ENCODE results near the gene CTBP2.
A peak's percentile ranks its signal among the peaks of the same experiment; 100 is the strongest.

The CTBP2 gene

DNA sequence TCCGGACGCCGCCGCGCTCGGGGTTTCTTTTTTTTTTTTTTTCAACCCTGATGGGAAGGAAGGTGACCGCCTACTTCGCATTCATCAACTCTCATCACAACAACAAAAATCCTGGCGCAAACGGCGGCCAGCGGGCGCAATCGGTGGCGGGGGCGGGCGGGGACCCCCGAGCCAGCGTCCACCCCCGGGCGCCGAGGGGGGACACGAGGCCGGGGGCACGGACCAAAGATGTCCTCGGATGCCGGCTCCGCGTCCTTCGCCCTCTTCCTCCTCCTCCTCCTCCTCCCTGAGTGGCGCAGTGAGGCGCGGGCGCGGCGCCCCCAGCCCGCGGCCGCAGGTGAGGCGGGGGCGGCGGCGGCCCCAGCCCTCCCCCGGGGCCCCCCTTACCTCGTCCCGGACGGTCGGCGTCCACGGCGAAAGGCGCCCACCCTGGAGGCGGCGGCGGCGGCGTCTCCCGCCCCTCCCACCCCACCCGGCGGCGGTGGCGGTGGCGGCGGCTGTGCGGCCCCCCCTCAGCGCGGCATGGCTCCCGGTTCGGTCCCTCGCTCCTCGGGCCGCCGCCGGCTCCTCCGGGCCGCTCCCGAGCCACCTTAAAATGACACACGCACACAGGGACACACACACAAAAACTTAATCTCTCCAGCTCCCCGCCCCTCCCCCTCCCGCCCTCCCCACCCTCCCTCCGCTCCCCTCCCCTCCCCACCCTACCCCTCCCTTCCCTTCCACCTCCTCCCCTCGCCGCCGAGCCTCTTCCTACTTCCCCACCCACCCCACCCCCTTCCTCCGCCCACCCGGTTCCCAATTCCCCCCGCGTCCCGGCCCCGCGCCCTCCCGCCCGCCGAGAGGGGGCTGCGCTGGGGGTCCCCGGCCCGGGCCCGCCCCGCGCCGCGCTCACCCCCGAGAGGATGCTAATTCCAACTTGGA, at the start of gene CTBP2:
TSS of gene CTBP2 (minus strand) at position 632 of the 924 bp plus-strand sequence.
- peak; percentile 72 for DNase-seq (ENCODE audit: low spot score)

DNA sequence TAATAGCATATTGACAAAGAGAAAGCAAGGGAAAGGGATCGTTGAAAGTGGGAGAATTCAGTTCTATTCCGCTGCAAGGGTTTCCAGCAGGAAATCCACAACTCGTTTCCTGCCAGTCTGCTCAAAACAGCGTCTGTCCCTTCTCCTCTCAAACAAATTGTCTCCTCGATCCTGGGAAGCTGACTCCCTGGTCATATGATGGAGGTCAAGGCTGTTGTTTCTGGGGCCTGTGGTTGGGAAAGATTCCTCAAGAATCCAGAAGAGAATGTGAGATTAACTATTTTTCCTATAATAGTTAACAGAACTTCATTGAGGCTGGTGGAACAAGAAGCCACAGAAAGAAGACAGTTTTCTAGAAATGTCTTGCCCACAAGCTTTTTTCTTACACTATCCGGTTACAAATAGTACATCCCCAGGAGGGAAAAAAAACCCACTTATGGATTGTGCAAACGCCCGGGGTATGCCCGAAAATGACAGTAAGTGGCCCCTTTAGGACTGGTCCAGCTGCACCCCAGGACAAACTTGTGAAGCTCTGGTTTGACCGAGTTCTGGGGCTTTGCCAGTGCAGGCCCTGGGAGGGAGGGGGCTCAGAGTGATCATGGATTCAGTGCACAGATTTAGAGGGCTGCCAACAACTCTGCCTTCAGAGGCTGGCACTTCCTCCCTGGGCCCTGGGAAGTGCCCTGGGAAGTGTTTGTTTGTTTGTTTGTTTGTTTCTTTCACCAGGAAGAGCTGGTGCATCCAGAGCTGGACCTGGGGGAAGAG, 49.4 kb upstream of the CTBP2 start:
- DNase-seq (ENCODE audit: low spot score): no peak

- no peak for DNase-seq (ENCODE audit: low spot score)
Measured at GRCh38 chr10:125208854-125209565, 48.6 kb upstream of the CTBP2 start.

GRCh38 chr10:125206623-125207022, 46.3 kb upstream of the CTBP2 start:
- DNase-seq (ENCODE audit: low spot score): no peak

- no peak for DNase-seq (ENCODE audit: low spot score)
Measured at GRCh38 chr10:125205431-125205830, 45.1 kb upstream of the CTBP2 start.

- no peak for DNase-seq (ENCODE audit: low spot score)
Measured at GRCh38 chr10:125204400-125204799, 44.0 kb upstream of the CTBP2 start.

- no peak for DNase-seq (ENCODE audit: low spot score)
Measured at GRCh38 chr10:125203186-125203800, 42.9 kb upstream of the CTBP2 start.

- DNase-seq (ENCODE audit: low spot score): no peak
Measured at GRCh38 chr10:125201791-125202622, 41.6 kb upstream of the CTBP2 start.

DNA sequence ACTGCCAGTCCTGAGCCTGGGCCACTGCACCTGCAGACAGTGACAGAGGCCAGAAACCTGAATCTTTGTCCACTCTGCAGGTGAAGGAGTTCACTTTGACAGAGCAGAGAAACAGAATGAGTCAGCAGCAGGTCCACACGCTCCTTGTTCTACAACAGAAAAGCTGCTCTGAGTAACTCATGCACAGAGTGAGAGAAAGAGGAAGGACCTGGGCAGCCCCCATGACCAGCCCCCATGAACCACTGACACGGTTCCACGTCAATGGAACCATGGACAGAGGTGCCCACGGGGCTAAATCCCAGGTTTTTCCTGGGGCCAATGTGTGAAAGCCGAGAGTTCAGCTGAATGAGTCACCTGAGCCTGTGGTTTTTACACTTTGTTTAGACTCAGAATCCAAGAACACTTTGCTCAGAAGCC, 40.8 kb upstream of the CTBP2 start:
- peak; percentile 63 for DNase-seq (ENCODE audit: low spot score)

DNA sequence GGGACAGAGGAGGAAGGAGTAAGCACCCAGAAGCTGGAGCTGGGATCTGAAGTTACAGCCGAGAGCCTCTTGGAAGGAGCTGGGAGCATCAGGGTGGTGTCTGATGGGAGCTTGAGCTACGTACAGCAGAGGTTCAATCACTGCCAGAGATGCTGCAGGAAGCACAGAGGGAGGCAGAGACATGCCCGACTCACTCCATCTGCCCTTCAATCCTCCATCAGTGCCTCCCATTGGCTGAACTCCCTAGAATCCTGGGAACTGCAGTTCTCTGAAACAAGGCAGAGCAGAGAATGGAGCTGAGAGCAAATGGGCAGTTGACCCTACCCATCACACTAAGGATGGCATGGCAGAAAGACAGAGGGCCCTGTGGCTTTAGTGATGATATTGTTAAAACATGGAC, 40.0 kb upstream of the CTBP2 start:
- DNase-seq (ENCODE audit: low spot score): no peak

GRCh38 chr10:125199270-125199669, 38.9 kb upstream of the CTBP2 start:
- no peak for DNase-seq (ENCODE audit: low spot score)

GRCh38 chr10:125194814-125195213, 34.5 kb upstream of the CTBP2 start:
- DNase-seq (ENCODE audit: low spot score): no peak

DNA sequence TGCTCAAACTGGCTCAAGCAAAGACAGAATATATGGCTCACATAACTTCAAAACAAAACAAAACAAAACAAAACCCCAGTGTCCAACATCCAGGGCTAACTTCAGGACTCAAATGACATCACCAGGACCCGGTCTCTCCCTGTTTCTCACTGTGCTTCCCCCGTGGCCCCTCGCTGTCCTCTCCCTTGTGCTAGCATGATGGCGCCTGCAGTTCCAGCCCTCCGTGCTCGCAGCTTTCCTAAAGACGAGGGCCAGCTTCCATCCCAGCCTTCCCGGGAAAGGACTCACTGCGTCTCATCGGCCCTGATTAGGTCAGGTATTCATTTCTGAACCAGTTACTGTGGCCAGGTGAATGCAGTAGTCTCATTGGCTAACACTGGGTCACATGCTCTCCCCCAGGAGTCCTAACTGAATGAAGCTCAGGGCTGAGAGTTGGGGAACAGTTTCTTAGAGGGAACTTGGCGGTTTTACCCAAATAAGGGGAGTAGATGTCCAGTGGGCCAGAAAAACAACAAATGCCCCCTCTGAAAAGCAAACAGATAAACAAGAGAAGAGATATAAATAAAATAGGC, 33.0 kb upstream of the CTBP2 start:
- no peak for DNase-seq (ENCODE audit: low spot score)

GRCh38 chr10:125192620-125193019, 32.3 kb upstream of the CTBP2 start:
- no peak for DNase-seq (ENCODE audit: low spot score)

DNA sequence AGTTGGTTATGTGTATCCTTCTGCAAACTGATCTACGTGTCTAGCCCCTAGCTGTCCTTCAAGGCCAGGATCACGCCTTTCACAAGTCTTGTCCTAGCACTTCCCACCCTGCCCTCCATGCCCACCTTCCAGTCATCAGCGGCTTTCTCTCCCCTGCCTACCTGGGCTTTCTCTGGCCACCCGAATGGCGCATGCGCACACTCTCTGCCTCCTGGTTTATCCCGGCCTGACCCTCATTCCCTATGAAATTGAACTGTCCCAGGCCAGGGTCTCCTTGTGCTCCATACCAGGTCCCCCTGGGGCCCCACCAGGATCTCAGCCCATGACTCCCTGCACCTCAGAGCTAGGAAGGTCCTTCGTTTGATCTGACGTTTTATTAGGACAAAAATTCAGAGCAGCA, 31.6 kb upstream of the CTBP2 start:
- no peak for DNase-seq (ENCODE audit: low spot score)

DNA sequence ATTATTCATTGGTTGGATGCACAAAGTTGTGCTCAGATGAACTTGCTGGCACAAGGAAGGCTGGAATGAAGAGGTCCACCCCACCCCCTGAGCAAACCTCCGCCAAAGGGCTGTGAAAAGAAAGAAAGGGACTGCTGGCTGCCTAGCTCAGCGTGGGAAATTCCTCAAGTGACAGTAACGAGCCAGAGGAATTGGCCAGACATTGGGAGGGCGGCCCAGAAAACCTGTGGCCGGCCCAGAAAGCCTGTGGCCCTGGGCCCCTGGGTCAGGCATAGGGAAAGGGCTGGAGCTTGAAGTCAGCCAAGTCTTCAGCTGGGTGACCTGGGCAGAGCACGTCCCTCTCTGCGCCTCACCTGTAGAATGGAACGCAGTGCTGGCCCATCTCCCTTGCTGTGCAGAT, 30.6 kb upstream of the CTBP2 start:
- DNase-seq (ENCODE audit: low spot score): no peak

DNA sequence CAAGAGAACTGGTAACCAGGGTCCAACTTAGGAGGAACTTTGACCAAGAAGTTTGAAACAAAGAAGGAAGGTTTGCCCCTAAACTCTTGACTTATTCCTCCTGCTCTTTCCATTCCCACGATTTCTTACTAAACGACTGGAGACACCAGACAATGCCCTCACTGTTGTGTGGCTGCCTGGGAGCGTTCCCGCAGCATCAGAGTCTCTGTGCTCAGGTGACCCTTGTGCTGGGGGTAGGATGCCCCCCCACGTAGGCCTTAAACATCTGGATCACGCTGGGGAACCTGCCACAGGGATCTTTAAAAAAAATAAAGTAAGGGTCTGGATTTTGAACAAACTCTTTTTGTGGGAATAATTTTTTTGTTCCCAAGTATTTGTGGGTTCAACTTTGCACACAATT, 30.1 kb upstream of the CTBP2 start:
- no peak for DNase-seq (ENCODE audit: low spot score)

DNA sequence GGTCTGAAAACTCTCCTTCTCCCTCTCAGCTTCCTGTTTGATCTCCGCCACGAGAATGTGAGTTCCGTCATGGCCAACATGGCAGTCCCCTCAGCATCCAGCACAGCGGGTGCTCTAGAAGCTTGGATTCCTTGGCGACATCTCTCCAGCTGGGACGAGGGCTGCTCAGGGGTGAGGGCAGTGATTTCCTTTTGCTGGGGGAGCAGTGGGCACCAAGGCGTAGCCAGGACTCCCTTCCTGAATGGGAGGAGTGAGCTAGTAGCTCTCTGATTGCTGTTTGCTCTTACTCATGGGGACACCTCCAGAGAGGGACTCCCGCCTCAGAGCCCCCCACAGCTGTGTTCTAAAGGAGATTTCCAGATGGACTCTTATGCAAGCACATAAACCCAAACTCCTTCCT, 28.8 kb upstream of the CTBP2 start:
- DNase-seq (ENCODE audit: low spot score): no peak

- peak; percentile 14 for DNase-seq (ENCODE audit: low spot score)
Measured at GRCh38 chr10:125187238-125188194, 27.2 kb upstream of the CTBP2 start.

Data from SW480 (cell line).